Epithelial cell of umbilical artery (primary cell): ENCODE results near the gene DDN. TPM values are rescaled to one million over a fixed set of nuclear protein-coding genes. Genes with fewer than 3 reads are reported as not detected.

Source experiments
- total RNA-seq: library from RNA; depleted of rRNA; stranded (reverse); fragments of >200 nt; gene quantifications from 2 replicates; pipeline ENCODE4 v1.2.3, GENCODE V29; 2014

Gene DDN
- 0.15 and 0.32 TPM in 2 replicates for total RNA-seq

DNA sequence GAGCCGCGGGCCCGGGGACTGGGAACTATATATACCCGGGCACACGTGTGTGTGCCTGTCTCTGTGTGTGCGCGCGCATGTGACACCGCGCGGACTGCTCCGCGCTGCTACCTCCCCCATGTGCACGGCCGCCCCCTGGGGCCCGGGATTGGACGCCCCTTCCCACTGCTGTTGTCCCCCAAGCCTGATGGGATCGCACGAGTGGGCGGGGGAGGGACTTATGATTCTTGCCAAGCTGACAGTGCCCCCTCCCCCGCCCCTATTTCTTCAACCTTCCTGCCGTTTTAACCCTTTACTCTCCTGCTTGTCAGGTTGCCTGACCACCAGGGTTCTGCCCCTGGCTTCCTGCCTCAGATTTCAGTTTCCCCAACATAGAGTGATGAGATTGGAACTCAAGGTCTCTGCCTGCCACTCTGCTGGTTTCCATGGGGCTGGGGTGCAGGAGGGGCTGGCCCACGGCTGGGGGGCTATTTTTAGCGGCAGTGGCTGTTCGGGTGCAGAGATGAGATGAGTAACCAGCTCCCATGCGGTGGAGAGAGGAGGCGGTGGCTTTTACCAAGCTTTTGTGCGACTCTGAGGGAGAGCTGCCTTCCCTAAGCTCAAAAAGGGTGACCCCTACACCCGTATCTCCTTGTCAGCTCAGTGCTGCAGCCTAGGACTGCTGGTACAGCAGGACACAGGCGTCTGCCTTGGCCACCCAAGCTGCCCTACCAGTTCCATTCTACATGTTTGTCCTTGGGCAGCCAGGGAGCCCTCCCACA lies at the start of gene DDN:
Gene DDN, minus strand, starts transcription at position 5 of the 761 bp plus-strand sequence. CDS start 88 bp downstream, outside the sequence.

GRCh38 chr12:49018261-49019119 lies 19.3 kb upstream of the DDN start, which contains the start of gene PRKAG1:
Gene PRKAG1, minus strand, starts transcription at chr12:49018776. Its CDS starts 36 bp downstream, at chr12:49018740.

GRCh38 chr12:48978291-48978740 lies 20.9 kb downstream of the DDN start, which contains the start of gene WNT1:
Gene WNT1, plus strand, starts transcription at chr12:48978322. Its CDS starts 329 bp downstream, at chr12:48978651.

GRCh38 chr12:48957141-48958048 lies 41.8 kb downstream of the DDN start, which contains the start of gene ARF3:
Gene ARF3, minus strand, starts transcription at chr12:48957487. Its CDS starts 16,392 bp downstream, at chr12:48941095.

Other genes starting within 250 kb of the DDN start
- gene ADCY6, start 210.3 kb downstream of the DDN start, total RNA-seq, result 27.8 and 33.5 TPM in 2 replicates
- 14.1 and 15.3 TPM in 2 replicates for gene CACNB3, start 180.9 kb downstream of the DDN start, total RNA-seq
- 78.0 and 112 TPM in 2 replicates for gene DDX23, start 147.2 kb downstream of the DDN start, total RNA-seq
- 1.6 and 2.1 TPM in 2 replicates for gene RND1, start 133.5 kb downstream of the DDN start, total RNA-seq
- 18.4 and 21.4 TPM in 2 replicates for gene FKBP11, start 73.9 kb downstream of the DDN start, total RNA-seq
- gene ARF3, start 41.9 kb downstream of the DDN start, total RNA-seq, result 37.4 and 42.2 TPM in 2 replicates
- gene WNT10B, start 27.6 kb downstream of the DDN start, total RNA-seq, result 0.32 TPM in 1 of 2 replicates, not detected in the other
- not detected in 2 replicates for gene WNT1, start 21.1 kb downstream of the DDN start, total RNA-seq
- 50.5 and 62.7 TPM in 2 replicates for gene PRKAG1, start 19.4 kb upstream of the DDN start, total RNA-seq
- gene KMT2D, start 61.4 kb upstream of the DDN start, total RNA-seq, result 21.1 and 29.8 TPM in 2 replicates
- 1.6 and 4.9 TPM in 2 replicates for gene RHEBL1, start 70.6 kb upstream of the DDN start, total RNA-seq
- 3.9 and 9.9 TPM in 2 replicates for gene DHH, start 95.4 kb upstream of the DDN start, total RNA-seq
- 84.8 and 91.6 TPM in 2 replicates for gene LMBR1L, start 111.5 kb upstream of the DDN start, total RNA-seq
- gene TUBA1B, start 132.0 kb upstream of the DDN start, total RNA-seq, result 1,902 and 1,994 TPM in 2 replicates
- gene TUBA1A, start 189.7 kb upstream of the DDN start, total RNA-seq, result 573 and 1,233 TPM in 2 replicates